ENCODE results near the gene ZNF70.

The ZNF70 gene

DNA sequence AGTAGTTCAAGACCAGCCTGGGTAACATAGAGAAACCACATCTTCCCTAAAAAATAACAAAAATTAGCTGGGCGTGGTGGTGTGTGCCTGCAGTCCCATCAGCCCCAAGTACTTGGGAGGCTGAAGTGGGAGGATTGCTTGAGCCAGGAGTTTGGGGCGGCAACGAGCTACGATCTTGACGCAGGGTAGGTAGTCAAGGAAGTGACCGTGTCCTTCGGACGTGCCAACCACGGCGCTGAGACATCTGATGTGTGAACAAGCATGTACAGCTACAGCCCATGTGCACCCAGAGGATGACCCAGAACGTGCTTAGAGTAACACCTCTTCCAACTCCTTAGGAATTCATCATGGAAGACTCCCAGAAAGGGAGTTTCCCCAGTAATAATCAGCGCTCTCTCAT lies 38.7 kb downstream of the ZNF70 start:
- no peak for DNase-seq (ENCODE audit: low spot score)
- TF ChIP-seq, protein P1, sequence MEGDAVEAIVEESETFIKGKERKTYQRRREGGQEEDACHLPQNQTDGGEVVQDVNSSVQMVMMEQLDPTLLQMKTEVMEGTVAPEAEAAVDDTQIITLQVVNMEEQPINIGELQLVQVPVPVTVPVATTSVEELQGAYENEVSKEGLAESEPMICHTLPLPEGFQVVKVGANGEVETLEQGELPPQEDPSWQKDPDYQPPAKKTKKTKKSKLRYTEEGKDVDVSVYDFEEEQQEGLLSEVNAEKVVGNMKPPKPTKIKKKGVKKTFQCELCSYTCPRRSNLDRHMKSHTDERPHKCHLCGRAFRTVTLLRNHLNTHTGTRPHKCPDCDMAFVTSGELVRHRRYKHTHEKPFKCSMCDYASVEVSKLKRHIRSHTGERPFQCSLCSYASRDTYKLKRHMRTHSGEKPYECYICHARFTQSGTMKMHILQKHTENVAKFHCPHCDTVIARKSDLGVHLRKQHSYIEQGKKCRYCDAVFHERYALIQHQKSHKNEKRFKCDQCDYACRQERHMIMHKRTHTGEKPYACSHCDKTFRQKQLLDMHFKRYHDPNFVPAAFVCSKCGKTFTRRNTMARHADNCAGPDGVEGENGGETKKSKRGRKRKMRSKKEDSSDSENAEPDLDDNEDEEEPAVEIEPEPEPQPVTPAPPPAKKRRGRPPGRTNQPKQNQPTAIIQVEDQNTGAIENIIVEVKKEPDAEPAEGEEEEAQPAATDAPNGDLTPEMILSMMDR (IDR thresholded peaks at IDR 0.05) = no peak
- H3K4me3 ChIP-seq = no peak overlapping the region
- no peak overlapping the region for H3K27ac ChIP-seq

DNA sequence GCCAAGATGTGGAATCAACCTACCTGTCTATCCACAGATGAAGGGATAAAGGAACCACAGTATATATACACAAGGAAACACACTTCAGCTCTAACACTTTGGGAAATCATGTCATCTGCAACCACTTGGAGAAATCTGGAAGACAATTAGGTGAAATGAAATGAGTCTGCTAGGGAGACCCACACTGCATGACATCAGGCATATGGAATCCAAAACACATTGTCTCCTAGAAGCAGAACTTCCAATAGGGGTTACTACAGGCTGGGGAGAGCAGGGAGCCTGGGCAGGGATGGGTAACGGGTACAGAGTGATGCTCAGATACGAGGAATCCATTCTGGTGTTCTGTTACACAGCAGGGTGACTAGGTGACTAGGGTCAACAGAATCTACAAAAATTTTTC lies 41.8 kb downstream of the ZNF70 start:
- H3K4me3 ChIP-seq = no peak overlapping the region
- TF ChIP-seq, protein P1 (IDR thresholded peaks at IDR 0.05) = no peak
- no peak overlapping the region for H3K27ac ChIP-seq
- no peak for DNase-seq (ENCODE audit: low spot score)

DNA sequence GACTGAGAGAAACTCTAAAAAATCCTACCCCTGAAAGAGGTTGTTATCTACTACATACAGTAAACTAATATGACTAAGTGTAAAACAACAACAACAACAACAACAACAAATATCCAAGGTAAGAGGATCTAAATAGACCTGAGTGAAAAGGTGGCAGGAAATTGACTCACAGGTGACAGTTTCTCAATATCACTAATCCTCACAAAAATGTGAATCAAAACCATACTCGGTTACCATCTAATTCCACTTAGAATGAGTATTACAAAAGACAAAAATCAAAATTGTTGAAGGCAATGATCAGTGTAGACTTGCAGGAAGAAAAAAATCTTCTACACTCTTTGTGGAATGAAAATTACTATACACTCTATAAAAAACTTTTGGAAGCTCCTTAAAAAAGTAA lies 42.6 kb downstream of the ZNF70 start:
- DNase-seq (ENCODE audit: low spot score) = no peak
- Histone ChIP-seq H3K27ac (no peak overlapping the region), H3K4me3 (no peak overlapping the region)
- TF ChIP-seq, protein P1 (IDR thresholded peaks at IDR 0.05) = no peak

- no peak for DNase-seq (ENCODE audit: low spot score)
- Histone ChIP-seq H3K4me3 (no peak overlapping the region), H3K27ac (no peak overlapping the region)
- TF ChIP-seq, protein P1 (IDR thresholded peaks at IDR 0.05) = no peak
These were observed 45.6 kb downstream of the ZNF70 start for GRCh38 chr22:23705358-23705757.

- DNase-seq (ENCODE audit: low spot score) = no peak
These were observed 46.1 kb downstream of the ZNF70 start for GRCh38 chr22:23704829-23705228.

GRCh38 chr22:23704062-23704461 lies 46.9 kb downstream of the ZNF70 start:
- Histone ChIP-seq H3K4me3 (no peak overlapping the region), H3K27ac (no peak overlapping the region)
- no peak for DNase-seq (ENCODE audit: low spot score)
- TF ChIP-seq, protein P1 (IDR thresholded peaks at IDR 0.05) = no peak

More at GRCh38 chr22:23704829-23705228, 46.1 kb downstream of the ZNF70 start:
- Histone ChIP-seq H3K4me3 (no peak overlapping the region), H3K27ac (no peak overlapping the region)
- TF ChIP-seq, protein P1 (IDR thresholded peaks at IDR 0.05) = no peak

DNA sequence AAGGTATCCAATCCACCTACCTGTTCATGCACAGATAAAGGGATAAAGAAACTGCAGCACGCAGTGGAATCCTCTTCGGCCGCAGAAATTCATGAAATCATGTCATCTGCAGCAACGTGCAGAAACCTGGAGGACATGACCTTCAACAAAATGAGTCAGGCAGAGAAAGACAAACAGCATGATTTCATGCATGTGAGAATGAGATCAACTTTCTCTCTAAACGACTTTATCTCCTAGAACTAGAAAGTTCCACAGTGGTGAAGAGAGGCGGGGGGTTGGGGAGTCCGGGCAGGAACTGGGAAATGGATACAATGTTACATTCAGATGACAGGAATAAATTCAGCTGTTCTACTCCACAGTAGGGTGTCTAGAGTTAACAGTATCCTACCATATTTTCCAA lies 50.2 kb downstream of the ZNF70 start:
- Histone ChIP-seq H3K27ac (no peak overlapping the region), H3K4me3 (no peak overlapping the region)
- DNase-seq (ENCODE audit: low spot score) = no peak
- TF ChIP-seq, protein P1 (IDR thresholded peaks at IDR 0.05) = no peak

All from coronary artery (tissue), 2 donors.